Common myeloid progenitor, CD34-positive (primary cell): ENCODE measurements around the gene STOX2.

Source experiments
- CTCF ChIA-PET: fragments of 350-600 bp; sonication (Branson Sonifier 250); formaldehyde crosslinking; loops from one replicate; lab custom pipeline; 2021; ENCODE audit warnings: antibody characterized with exemption; lab: Charles Lee
- POLR2A ChIA-PET: fragments of 350-600 bp; sonication (Branson Sonifier 250); formaldehyde crosslinking; loops from one replicate; lab custom pipeline; 2021; ENCODE audit warnings: antibody characterized with exemption; lab: Charles Lee
- DNase-seq, 3 donors: peaks; one replicate each; pipeline versions ENCODE4 v3.0.0 to v3.0.0-alpha.2; 2013
- H3K27ac ChIP-seq, 2 experiments: 1 replicate in 1 of 2; 2 replicates in 1 of 2; pipeline ENCODE4 v1.7.0; 2013; ENCODE audit warnings: inconsistent platforms in 2 of 2, low read length in 2 of 2, mild to moderate bottlenecking in 2 of 2, low read depth in 1 of 2, moderate library complexity in 1 of 2; ENCODE audit not compliant: severe bottlenecking in 2 of 2, insufficient read depth in 1 of 2, poor library complexity in 1 of 2
- H3K27me3 ChIP-seq, 5 experiments: replicated peaks in 2 of 5; 1 replicate in 3 of 5; 2 replicates in 2 of 5; pipeline versions ENCODE4 v1.6.1 to v1.7.0; 2013; ENCODE audit warnings: low read length in 4 of 5, mild to moderate bottlenecking in 2 of 5, moderate library complexity in 2 of 5, inconsistent platforms in 1 of 5; ENCODE audit not compliant: insufficient read depth in 5 of 5, control insufficient read depth in 4 of 5
- H3K36me3 ChIP-seq, 4 experiments: 1 replicate in 2 of 4; 2 replicates in 2 of 4; pipeline versions ENCODE4 v1.6.1 to v1.7.0; 2013; ENCODE audit warnings: low read length in 3 of 4, control low read depth in 1 of 4, mild to moderate bottlenecking in 1 of 4; ENCODE audit not compliant: control insufficient read depth in 4 of 4, insufficient read depth in 4 of 4
- H3K4me1 ChIP-seq, 4 experiments: 1 replicate in 3 of 4; 2 replicates in 1 of 4; pipeline versions ENCODE4 v1.6.1 to v1.7.1; 2013; ENCODE audit warnings: low read length in 3 of 4, mild to moderate bottlenecking in 3 of 4, control low read depth in 1 of 4, inconsistent platforms in 1 of 4, moderate library complexity in 1 of 4; ENCODE audit not compliant: control insufficient read depth in 4 of 4, insufficient read depth in 4 of 4; ENCODE audit errors: control extremely low read depth in 1 of 4
- H3K4me3 ChIP-seq, 7 experiments: 1 replicate in 4 of 7; 2 replicates in 3 of 7; pipeline versions ENCODE4 v1.5.1 to v1.7.0; 2013; ENCODE audit warnings: mild to moderate bottlenecking in 7 of 7, low read length in 6 of 7, moderate library complexity in 6 of 7, inconsistent platforms in 2 of 7, low read depth in 2 of 7, control low read depth in 1 of 7; ENCODE audit not compliant: insufficient read depth in 4 of 7, control insufficient read depth in 1 of 7; ENCODE audit errors: extremely low read depth in 1 of 7
- H3K9me3 ChIP-seq, 5 experiments: 1 replicate in 4 of 5; 2 replicates in 1 of 5; pipeline versions ENCODE4 v1.6.1 to v1.7.1; 2013; ENCODE audit warnings: low read length in 4 of 5, mild to moderate bottlenecking in 2 of 5, inconsistent platforms in 1 of 5, low read depth in 1 of 5, moderate library complexity in 1 of 5; ENCODE audit not compliant: control insufficient read depth in 4 of 5, insufficient read depth in 2 of 5; ENCODE audit errors: control extremely low read depth in 1 of 5
- WGBS: methylation state at CpG from one replicate; pipeline ENCODE4 v1.1.5; 2013; ENCODE audit not compliant: insufficient coverage; 5-methylcytosine and 5-hydroxymethylcytosine counted together

STOX2 gene

DNA sequence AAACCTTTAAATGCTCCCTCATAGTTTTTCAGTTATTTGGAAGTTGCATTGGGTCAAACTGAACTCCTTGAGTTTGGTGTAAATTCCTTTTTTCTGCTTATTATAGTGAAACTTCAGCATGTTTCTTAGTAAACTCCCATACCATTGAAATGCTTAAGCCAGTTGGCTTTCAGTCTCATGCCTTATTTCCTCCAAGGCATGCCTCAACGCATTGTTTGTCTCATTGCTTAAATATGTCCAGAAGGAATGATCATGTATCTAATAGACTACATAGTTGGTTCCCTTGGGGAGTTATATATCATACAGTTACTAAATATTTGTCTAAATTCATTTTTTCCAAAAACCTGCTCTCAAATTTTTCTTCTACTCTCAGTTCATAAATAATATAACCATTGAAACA is 114.0 kb downstream of the STOX2 start:
- H3K4me3 ChIP-seq: no peak overlapping the region
- no peaks in the 10 kb centered on the region for H3K9me3 ChIP-seq
- CTCF ChIA-PET: no interaction called here
- no peaks in the 10 kb centered on the region for H3K36me3 ChIP-seq
- no CpG with 5 or more reads among the region's 1 CpG for WGBS
- H3K27me3 ChIP-seq: no peaks in the 10 kb centered on the region
- no peak overlapping the region for H3K27ac ChIP-seq
- H3K4me1 ChIP-seq: no peaks in the 10 kb centered on the region
- no peak for DNase-seq
- POLR2A ChIA-PET: no interaction called here

DNA sequence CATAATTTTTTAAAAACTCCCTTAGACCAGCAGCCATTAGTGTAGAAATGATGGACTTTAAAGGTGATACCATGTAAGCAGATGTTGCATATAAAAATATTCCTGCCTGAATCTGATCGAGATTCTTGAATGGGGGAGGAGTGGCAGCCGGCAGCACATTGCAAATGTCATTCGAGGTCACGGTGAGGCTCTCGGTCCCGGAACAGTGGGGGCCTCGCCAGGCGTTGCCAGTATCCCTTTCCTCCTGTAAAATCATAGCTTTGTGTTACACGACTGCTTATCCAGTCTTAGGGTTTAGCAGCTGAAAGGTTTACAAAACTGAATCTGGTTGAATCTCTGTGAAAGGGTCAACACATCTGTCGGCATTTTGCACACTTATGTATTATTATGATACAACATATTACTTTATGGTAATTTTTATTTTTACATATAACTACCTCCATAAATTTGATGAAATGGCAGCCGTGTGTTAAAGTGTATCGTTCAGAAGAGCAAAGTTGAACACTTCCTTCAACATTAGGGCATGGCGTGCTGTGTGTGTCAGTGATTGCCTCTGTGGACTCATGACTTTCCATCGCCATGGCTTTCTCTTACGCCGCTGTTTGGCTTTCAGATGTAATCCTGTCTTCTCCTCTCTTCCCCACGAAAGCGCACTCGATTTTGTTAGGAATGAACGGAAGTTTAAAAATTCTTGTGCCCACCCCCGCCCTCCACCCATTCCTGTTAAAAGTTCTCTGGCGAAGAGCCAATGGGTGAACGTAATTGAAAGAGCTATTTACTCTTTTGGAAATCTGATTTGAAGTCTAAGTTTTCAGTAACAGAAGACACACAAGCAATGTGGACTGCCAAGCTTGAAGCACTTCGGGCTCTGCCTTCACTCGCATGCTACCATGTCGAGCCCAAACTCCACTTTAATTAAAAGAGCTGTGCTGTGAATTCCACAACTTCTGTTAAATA is 114.8 kb downstream of the STOX2 start:
- Histone ChIP-seq H3K27me3 (no peaks in the 10 kb centered on the region), H3K4me1 (no peaks in the 10 kb centered on the region), H3K36me3 (no peaks in the 10 kb centered on the region), H3K27ac (no peak overlapping the region), H3K9me3 (no peaks in the 10 kb centered on the region), H3K4me3 (no peak overlapping the region)
- POLR2A ChIA-PET: no interaction called here
- WGBS: 99% methylated on average over 18 of the region's 26 CpGs
- CTCF ChIA-PET: interaction anchor here (0.9 to 1.3 kb wide), 2 partner anchors 14 to 55 kb away, joined by 3 read pairs; no protein-coding TSS in a partner anchor
- DNase-seq: no peak

DNA sequence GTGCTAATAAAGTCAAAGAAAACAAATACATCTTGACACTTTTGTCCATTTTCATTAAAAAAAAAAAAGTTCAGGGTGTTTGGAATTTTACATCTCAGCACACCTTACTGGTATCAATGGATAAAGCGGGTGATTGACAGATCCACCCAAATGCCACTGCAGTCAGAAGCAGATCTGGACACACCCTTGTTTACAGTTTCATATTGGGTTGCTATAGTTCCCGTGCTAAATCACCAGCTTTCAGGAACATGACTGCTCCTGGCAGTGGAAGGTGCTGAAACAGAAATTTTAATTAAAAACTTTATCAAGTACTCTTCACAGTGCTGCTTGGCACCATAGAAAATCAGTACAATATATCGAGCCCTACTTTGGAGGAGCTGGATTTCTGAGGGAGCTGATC is 116.3 kb downstream of the STOX2 start:
- Histone ChIP-seq H3K4me3 (no peak overlapping the region), H3K27ac (no peak overlapping the region), H3K36me3 (no peaks in the 10 kb centered on the region), H3K9me3 (no peaks in the 10 kb centered on the region), H3K27me3 (no peaks in the 10 kb centered on the region), H3K4me1 (no peaks in the 10 kb centered on the region)
- ChIA-PET CTCF (no interaction called here), POLR2A (interaction anchor here (0.6 kb wide), 1 partner anchor 1515 kb away, joined by 3 read pairs; no protein-coding TSS in a partner anchor)
- 100% methylated on average over 1 of the region's 3 CpGs for WGBS
- peak in 2 of 3 donors; percentile 28 to 57 for DNase-seq

DNA sequence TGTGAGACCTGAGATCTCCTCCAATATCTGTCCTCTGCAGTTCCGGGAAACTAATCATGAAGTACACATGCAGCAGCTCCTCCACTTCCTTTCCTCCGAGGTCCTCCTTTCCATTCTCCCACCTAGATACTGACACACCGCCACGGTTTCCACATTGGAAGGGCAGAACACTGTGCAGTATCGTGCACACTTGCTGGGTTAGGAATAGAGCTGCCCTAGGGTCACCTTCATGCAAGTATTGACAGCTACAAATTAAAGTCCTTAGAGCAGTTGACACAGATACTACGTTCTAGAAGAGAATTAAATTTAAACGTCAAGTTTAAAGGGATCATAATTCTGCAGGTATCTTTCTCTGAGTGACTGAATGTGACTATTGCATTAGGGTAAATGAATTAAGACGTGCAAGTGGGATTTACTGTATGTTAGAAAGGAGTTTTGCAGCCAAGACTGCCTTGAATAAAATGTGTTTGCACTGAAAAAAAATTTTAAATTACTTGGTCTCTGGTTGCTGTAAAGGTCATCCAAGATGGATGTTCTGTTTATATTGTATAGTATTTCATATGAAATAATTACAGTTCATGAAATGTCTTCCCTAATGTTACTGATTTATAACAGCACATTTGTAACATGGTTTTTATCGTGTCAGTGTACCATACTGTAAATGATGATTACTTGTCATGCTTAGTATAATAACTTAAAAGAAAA is 117.7 kb downstream of the STOX2 start:
- Histone ChIP-seq H3K36me3 (no peaks in the 10 kb centered on the region), H3K9me3 (no peaks in the 10 kb centered on the region), H3K27me3 (no peaks in the 10 kb centered on the region), H3K4me1 (peaks cover 0 to 5% (median 4%) of the 10 kb centered on the region in 4 experiments), H3K4me3 (no peak overlapping the region), H3K27ac (no peak overlapping the region)
- DNase-seq: no peak
- CTCF ChIA-PET: no interaction called here
- WGBS: 97% methylated on average over 8 of the region's 9 CpGs
- POLR2A ChIA-PET: no interaction called here

DNA sequence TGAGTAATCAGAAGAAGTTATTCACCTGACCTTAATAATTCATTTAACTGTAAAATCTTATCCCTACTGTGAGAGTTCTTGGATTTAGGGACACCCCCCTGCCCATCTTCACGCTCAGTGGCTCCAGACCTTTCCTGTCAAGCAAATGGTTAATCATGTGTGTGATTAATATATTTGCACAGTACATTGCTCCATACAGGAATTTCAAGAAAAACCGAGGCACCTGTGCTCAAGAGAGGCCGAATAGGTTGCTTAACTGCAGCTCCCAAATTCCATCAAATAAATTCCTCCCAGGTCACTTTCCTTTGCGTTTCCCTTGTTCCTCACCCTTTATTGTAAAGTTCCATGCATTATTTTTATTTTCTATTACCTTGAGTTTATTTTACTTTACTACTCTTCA is 119.5 kb downstream of the STOX2 start:
- no peak overlapping the region for H3K4me3 ChIP-seq
- ChIA-PET POLR2A (no interaction called here), CTCF (no interaction called here)
- H3K27ac ChIP-seq: no peak overlapping the region
- no peak for DNase-seq
- H3K36me3 ChIP-seq: no peaks in the 10 kb centered on the region
- WGBS: 100% methylated on average over 2 of the region's 4 CpGs
- H3K9me3 ChIP-seq: no peaks in the 10 kb centered on the region
- no peaks in the 10 kb centered on the region for H3K27me3 ChIP-seq
- H3K4me1 ChIP-seq: peaks cover 5 to 22% (median 15%) of the 10 kb centered on the region in 4 experiments

DNA sequence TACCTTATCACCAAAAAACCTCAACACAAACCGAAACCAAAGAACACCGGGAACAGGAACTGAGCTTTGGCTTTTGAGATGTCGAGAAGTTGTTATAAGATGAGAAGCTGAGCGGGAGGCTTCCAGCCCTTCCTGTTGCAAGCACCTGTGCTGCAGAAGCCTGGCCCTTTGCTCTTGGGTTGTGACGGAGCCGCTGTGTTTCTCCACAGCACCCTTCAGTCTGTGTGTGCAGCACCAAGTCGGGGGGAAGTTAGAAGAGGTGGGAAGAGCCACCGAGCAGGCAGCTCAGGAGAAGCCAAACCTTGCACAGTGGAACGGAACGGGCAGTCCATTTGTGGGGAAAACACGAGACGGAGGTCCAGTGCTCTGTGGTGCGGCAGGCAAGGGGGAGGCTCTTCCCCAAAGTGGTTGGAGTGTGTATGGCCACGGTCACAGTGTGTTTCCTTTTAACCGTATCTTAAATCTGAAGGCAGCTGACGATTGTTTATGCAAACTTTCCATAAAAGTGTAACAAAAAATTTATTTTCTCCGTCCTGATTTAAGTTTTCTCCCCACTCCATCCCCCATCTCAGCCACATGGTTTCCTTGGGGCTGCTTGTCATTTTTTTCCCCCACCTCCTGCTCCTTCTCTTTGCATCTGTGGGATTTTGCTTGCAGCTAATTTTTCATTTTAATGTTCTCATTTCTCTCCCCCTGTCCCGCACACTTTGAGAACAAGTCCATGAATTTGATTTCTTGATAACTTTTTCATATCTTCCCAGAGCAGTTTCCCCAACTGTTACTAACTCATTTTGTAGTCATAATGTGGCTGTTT is 123.7 kb downstream of the STOX2 start:
- POLR2A ChIA-PET: no interaction called here
- DNase-seq: peak; percentile 42 to 73 (median 65)
- Histone ChIP-seq H3K27me3 (no peaks in the 10 kb centered on the region), H3K36me3 (no peaks in the 10 kb centered on the region), H3K9me3 (no peaks in the 10 kb centered on the region), H3K4me1 (peaks cover 5 to 22% (median 15%) of the 10 kb centered on the region in 4 experiments), H3K4me3 (peak overlapping the region; percentile 47 to 87 (median 69)), H3K27ac (peak overlapping the region in 1 of 2 experiments; percentile 46)
- 0% methylated on average over 11 of the region's 18 CpGs for WGBS
- CTCF ChIA-PET: interaction anchor here (1.0 to 1.3 kb wide), 4 partner anchors 9 to 69 kb away, joined by 3 to 4 read pairs (median 3); no protein-coding TSS in a partner anchor
